Activated naive CD4-positive, alpha-beta T cell treated with anti-CD3 and anti-CD28 coated beads, Interleukin-2, amount 50 U/mL, for 72 hours (primary cell): ENCODE data around the gene TUBA4A. TPM values are rescaled to one million over a fixed set of nuclear protein-coding genes. Genes with fewer than 3 reads are reported as not detected.

Experiments used
- ATAC-seq, 2 donors: fragments of 150-1000 bp; cut with Tn5 transposase; 2 replicates each; pipeline ENCODE4 v1.10.0; 2021; ENCODE audit warnings: mild to moderate bottlenecking in 2 of 2, moderate library complexity in 2 of 2
- DNase-seq, 2 donors: peaks; one replicate each; pipeline ENCODE4 v3.0.0; 2021 to 2022; ENCODE audit warnings: low spot score in 2 of 2
- H3K27ac Mint-ChIP-seq, 2 donors: one replicate each; pipeline ENCODE4 v1.8.0; 2022; ENCODE audit warnings: mild to moderate bottlenecking in 2 of 2, mixed read lengths in 2 of 2
- H3K36me3 Mint-ChIP-seq, 2 donors: one replicate each; pipeline ENCODE4 v1.8.0; 2022; ENCODE audit warnings: mixed read lengths in 2 of 2
- H3K9me3 Mint-ChIP-seq, 2 donors: one replicate each; pipeline ENCODE4 v1.8.0; 2022; ENCODE audit warnings: mixed read lengths in 2 of 2
- total RNA-seq, 2 donors: library from RNA; stranded (reverse); gene quantifications; one replicate each; pipeline ENCODE4 v1.2.3, GENCODE V29; 2022

Gene TUBA4A
- total RNA-seq, 2 donors from 2014 or later: 240 to 410 TPM

DNA sequence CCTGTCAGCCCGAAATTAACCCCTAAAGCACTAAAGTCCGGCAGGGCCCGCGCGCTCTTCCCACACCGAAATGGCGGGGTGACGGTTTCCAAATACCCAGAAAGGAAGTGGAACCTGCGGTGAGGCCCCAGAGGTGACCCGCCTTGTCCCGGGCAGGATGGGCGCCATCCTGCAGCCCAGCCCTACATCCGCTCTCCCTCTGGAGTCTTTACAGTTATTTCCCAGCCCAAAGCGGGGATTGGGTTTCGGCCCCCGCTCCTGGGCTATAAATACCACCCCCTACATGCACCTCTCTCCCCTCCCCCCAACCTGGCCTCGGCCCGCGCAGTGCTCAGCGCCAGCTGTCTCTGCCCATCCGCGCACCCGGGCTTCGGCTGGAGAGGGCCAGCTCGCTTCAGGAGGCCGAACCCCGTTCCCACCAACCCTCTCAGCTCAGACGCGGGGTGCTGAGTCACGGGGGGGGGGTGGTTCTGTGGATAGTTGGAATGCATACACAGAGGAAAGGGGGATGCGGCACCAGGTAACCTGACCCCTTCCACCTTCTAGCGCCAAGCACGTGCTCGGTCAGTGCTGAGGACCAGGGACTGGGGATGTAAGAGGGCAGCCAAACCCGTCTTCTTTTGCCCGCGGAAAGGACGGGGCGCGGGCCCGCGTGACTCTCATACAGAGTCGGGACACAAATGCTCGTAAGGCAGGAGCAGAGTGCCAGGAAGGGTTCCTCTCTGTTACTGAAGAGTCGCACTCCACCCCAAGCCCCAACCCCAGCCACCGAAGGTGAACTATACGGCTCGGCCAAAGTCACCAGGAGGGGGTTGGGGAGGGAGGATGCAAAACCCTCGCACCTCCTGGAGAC lies 592 bp downstream of the TUBA4A start, which contains the start of gene TUBA4B:
TUBA4B (plus strand) TSS at position 344 of the 853 bp plus-strand sequence; CDS start at position 509, 165 bp downstream.
- Mint-ChIP-seq H3K27ac (peak within 1 kb of the TSS; percentile 91 to 97), H3K36me3 (peaks cover 39 to 43% of the 10 kb centered on the region in 2 donors), H3K9me3 (no peaks in the 10 kb centered on the region)
- ATAC-seq: peak; percentile 30 to 40
- DNase-seq: peak; percentile 47 to 79

DNA sequence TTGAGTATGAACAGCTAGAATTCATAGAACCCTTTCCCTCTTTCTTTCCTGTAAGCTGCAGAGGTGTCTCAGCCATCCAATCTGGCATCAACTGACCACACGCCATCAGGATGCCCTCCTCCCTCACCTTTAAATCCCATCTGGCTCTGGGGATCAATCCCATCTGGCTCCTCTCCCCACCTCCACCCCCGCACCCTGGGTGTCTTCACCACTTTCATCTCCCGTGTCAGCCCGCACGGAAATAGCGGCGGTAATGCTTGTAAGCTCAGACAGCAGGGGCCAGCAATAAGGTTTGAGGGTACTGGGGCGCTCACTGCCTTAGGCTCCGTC lies 1.2 kb downstream of the TUBA4A start:
- Mint-ChIP-seq H3K9me3 (no peaks in the 10 kb centered on the region), H3K27ac (peak overlapping the region; percentile 91 to 97), H3K36me3 (peaks cover 39 to 43% of the 10 kb centered on the region in 2 donors)
- ATAC-seq: peak in 1 of 2 donors; percentile 0
- no peak for DNase-seq

- DNase-seq (peak in 1 of 2 donors; percentile 20), ATAC-seq (no peak)
- peak overlapping the region; percentile 91 to 97 for H3K27ac Mint-ChIP-seq
- H3K9me3 Mint-ChIP-seq: no peaks in the 10 kb centered on the region
- H3K36me3 Mint-ChIP-seq: peaks cover 39 to 43% of the 10 kb centered on the region in 2 donors
Measured at GRCh38 chr2:219252084-219252483, 1.6 kb downstream of the TUBA4A start.

DNA sequence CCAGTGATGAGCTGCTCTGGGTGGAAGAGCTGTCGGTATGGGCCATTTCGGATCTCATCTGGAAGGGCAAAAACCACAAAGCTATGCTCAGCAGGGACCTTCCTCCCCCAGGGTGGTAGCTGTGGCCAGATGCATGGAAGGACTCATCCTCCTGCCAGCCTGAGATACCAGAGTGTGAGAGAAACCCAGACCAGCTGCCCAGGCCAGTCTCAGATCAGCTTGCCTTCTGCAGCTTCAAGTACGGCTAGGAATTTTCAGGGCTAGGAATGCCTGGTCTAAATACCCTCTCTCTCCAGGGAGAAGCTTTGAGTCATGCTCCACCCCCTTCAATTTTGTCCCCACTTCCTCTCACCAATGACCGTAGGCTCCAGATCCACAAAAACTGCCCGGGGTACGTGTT lies 2.1 kb downstream of the TUBA4A start:
- no peak for ATAC-seq
- DNase-seq: no peak
- Mint-ChIP-seq H3K36me3 (peaks cover 39 to 43% of the 10 kb centered on the region in 2 donors), H3K27ac (peak overlapping the region; percentile 91 to 97), H3K9me3 (no peaks in the 10 kb centered on the region)

- ATAC-seq (no peak), DNase-seq (no peak)
- H3K9me3 Mint-ChIP-seq: no peaks in the 10 kb centered on the region
- peak overlapping the region in 1 of 2 donors; percentile 70 for H3K27ac Mint-ChIP-seq
- H3K36me3 Mint-ChIP-seq: peaks cover 39 to 50% of the 10 kb centered on the region in 2 donors
Measured at GRCh38 chr2:219250049-219250781, 3.5 kb downstream of the TUBA4A start.

- no peaks in the 10 kb centered on the region for H3K9me3 Mint-ChIP-seq
- ATAC-seq: no peak
- peaks cover 39 to 50% of the 10 kb centered on the region in 2 donors for H3K36me3 Mint-ChIP-seq
- H3K27ac Mint-ChIP-seq: peak overlapping the region; percentile 70 to 84
- no peak for DNase-seq
Measured at GRCh38 chr2:219249203-219249980, 4.3 kb downstream of the TUBA4A start.

DNA sequence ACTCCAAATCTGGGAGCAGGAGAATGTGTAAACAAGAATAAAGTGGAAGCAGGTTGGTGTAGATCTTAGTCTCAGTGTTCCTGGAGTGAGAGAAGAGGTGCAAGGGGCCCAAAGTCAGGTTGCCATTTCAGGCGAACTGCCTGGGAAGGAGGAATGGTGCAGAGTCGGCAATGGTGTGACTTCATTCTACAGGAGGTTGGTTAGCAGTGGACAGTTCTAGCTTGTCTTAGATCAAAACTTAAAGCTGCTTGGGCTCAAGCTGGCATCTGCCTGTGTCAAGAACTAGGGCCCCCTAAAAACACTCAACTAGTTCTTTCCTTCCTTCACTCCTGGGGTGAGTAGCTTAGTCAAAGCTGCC lies 4.9 kb downstream of the TUBA4A start:
- Mint-ChIP-seq H3K36me3 (peaks cover 39 to 50% of the 10 kb centered on the region in 2 donors), H3K9me3 (no peaks in the 10 kb centered on the region), H3K27ac (peak overlapping the region in 1 of 2 donors; percentile 70)
- no peak for ATAC-seq
- no peak for DNase-seq

DNA sequence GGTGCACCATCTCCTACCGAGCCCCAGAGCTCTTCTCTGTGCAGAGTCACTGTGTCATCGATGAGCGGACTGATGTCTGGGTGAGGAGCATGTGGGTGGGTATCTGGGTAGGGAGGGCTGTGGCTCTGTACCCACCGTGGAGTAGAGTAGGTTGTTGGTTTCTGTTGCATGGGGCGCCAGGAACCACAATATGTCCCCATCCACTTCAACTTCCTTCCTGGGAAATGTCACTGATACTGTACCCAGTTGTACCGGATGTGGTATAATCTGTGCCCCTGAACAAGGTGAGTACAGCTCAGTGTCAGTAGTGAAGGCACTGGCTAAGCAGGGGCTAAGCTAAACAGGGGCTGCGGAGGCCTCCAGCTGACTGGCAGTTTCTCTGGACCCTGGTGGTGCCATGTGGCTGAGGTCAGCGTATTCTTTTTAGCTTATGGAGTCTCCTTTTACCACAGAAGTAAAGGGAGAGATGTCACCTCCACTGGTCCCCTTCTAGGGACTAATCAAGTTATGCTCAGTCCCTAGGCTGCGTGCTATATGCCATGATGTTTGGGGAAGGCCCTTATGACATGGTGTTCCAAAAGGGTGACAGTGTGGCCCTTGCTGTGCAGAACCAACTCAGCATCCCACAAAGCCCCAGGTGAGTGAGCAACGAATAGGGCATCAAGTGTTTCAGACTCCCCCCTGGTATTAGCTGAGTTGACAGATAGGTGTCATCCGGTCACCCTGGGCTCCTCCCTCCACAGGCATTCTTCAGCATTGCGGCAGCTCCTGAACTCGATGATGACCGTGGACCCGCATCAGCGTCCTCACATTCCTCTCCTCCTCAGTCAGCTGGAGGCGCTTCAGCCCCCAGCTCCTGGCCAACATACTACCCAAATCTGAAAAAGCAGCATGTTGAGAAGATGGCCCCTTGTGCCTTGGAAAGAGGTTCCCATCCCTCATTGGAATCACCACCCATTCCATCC lies 5.8 kb downstream of the TUBA4A start:
- DNase-seq (peak; percentile 14 to 81), ATAC-seq (peak; percentile 46 to 73)
- Mint-ChIP-seq H3K9me3 (no peaks in the 10 kb centered on the region), H3K36me3 (peaks cover 33 to 44% of the 10 kb centered on the region in 2 donors), H3K27ac (peak overlapping the region; percentile 60 to 97)

- no peaks in the 10 kb centered on the region for H3K9me3 Mint-ChIP-seq
- H3K27ac Mint-ChIP-seq: peak overlapping the region; percentile 92 to 97
- no peak for ATAC-seq
- H3K36me3 Mint-ChIP-seq: peaks cover 19 to 30% of the 10 kb centered on the region in 2 donors
- DNase-seq: no peak
Measured at GRCh38 chr2:219246559-219246958, 7.2 kb downstream of the TUBA4A start.

GRCh38 chr2:219245899-219246230 lies 7.9 kb downstream of the TUBA4A start:
- ATAC-seq (peak in 1 of 2 donors; percentile 2), DNase-seq (peak in 1 of 2 donors; percentile 27)
- Mint-ChIP-seq H3K9me3 (no peaks in the 10 kb centered on the region), H3K27ac (peak overlapping the region; percentile 97 to 99), H3K36me3 (peaks cover 12 to 23% of the 10 kb centered on the region in 2 donors)

- DNase-seq (peak; percentile 88 to 94), ATAC-seq (peak; percentile 66 to 83)
- Mint-ChIP-seq H3K27ac (peak within 1 kb of the TSS; percentile 97 to 99), H3K36me3 (peaks cover 6 to 17% of the 10 kb centered on the region in 2 donors), H3K9me3 (no peaks in the 10 kb centered on the region)
Measured at GRCh38 chr2:219245148-219245898, 8.4 kb downstream of the TUBA4A start, which contains the start of the genes GLB1L and STK16. Gene GLB1L, minus strand, starts transcription at chr2:219245444. Its CDS starts 1,871 bp downstream, at chr2:219243573. Gene STK16, plus strand, starts transcription at chr2:219245479. Its CDS starts 521 bp downstream, at chr2:219246000.

GRCh38 chr2:219244789-219245147 lies 8.9 kb downstream of the TUBA4A start:
- Mint-ChIP-seq H3K27ac (peak overlapping the region; percentile 97 to 99), H3K36me3 (peaks cover under 1 to 12% of the 10 kb centered on the region in 2 donors), H3K9me3 (no peaks in the 10 kb centered on the region)
- DNase-seq (no peak), ATAC-seq (no peak)

DNA sequence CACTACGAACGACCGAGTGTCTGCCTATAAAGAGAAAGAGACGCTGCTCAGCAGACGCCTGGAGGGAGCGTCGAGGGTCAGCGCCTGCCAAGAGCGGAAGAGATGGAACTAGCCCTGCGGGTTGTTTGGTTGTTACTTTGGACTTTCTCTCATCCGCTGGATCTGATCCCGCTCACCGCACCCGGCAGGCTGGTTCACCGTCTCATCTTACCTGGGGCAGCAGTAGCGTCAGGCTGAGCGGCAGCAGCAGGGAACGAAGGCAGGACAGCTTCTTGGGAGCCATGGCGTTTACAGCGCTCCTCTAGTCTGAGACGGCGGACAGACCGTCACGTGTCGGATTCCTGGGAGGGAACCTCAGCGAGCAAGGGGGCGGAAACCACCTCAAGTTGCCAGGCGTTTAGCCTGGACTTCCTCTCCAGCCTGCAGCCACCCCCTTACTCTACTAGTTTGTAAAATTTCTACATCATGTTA lies 10.4 kb downstream of the TUBA4A start:
- DNase-seq (no peak), ATAC-seq (no peak)
- H3K36me3 Mint-ChIP-seq: peaks cover 0 to 6% of the 10 kb centered on the region in 2 donors
- no peaks in the 10 kb centered on the region for H3K9me3 Mint-ChIP-seq
- H3K27ac Mint-ChIP-seq: no peak overlapping the region

GRCh38 chr2:219234331-219234730 lies 19.4 kb downstream of the TUBA4A start:
- Mint-ChIP-seq H3K9me3 (no peaks in the 10 kb centered on the region), H3K27ac (peak overlapping the region; percentile 13 to 60), H3K36me3 (peaks cover 48 to 66% of the 10 kb centered on the region in 2 donors)
- no peak for ATAC-seq
- DNase-seq: no peak

DNA sequence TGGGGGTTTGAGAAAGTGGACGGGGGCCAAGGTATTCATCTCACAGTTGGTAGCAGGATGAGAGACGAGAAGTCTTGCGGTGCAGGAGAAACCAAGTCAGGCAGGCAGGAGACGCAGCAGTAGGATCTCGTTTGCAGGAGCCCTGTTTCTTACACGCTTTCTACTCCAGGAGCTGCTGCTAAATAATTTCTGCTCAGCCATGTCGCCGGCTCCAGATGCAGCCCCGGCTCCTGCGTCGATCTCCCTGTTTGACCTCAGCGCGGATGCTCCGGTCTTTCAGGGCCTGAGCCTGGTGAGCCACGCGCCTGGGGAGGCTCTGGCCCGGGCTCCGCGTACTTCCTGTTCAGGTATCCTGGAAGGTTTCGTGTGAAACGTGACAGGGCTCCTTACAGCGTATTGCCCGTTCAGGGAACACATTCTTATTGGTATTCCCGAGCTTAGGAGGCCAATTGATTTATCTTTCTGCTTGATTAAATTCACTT lies 23.6 kb downstream of the TUBA4A start:
- Mint-ChIP-seq H3K9me3 (no peaks in the 10 kb centered on the region), H3K27ac (peak overlapping the region; percentile 93 to 95), H3K36me3 (peaks cover 39 to 70% of the 10 kb centered on the region in 2 donors)
- peak; percentile 14 to 47 for ATAC-seq
- DNase-seq: peak; percentile 56 to 64
